Caco-2 (cell line): ENCODE results near the gene SERPINH1. TPM values are rescaled to one million over a fixed set of nuclear protein-coding genes. Genes with fewer than 3 reads are reported as not detected.

Experiments
- BruUV-seq: library from RNA; stranded (reverse); fragments of 400-500 nt; replicated peaks from 2 replicates; lab custom pipeline; 2021; lab: Mats Ljungman, UMichigan
- CTCF ChIA-PET: fragments of 300-600 bp; sonication (Branson Sonifier 250); formaldehyde crosslinking; loops from one replicate; lab custom pipeline; 2022; ENCODE audit warnings: antibody characterized with exemption; lab: Charles Lee
- POLR2A ChIA-PET: fragments of 300-600 bp; sonication (Branson Sonifier 250); formaldehyde crosslinking; loops from one replicate; lab custom pipeline; 2022; ENCODE audit warnings: antibody characterized with exemption; lab: Charles Lee
- DNase-seq, 2 experiments: peaks; one replicate each; pipeline versions ENCODE4 v3.0.0 to v3.0.0-alpha.2; 2020 to 2022
- H3K27me3 ChIP-seq: replicated peaks from 2 replicates; pipeline ENCODE4 v1.6.0; 2011; ENCODE audit warnings: low read length; ENCODE audit not compliant: control insufficient read depth, insufficient read depth
- H3K36me3 ChIP-seq: 2 replicates; pipeline ENCODE4 v1.5.1; 2011; ENCODE audit warnings: low read length; ENCODE audit not compliant: control insufficient read depth, insufficient read depth
- H3K4me1 ChIP-seq: fragments of 250-450 bp; sonication (Bioruptor Pico); 2 replicates; pipeline ENCODE4 v1.5.1; 2020; ENCODE audit warnings: mild to moderate bottlenecking
- H3K4me3 ChIP-seq: 2 replicates; pipeline ENCODE4 v1.5.1; 2011; ENCODE audit warnings: low read depth, mild to moderate bottlenecking, control low read depth, low read length
- H3K9me3 ChIP-seq: fragments of 250-450 bp; sonication (Bioruptor Pico); 2 replicates; pipeline ENCODE4 v1.5.1; 2020; ENCODE audit warnings: mild to moderate bottlenecking, moderate library complexity
- H3K27ac Mint-ChIP-seq: one replicate; pipeline ENCODE4 v1.8.0; 2022; ENCODE audit warnings: mixed read lengths; ENCODE audit not compliant: unreplicated experiment
- H3K27me3 Mint-ChIP-seq: one replicate; pipeline ENCODE4 v1.8.0; 2022; ENCODE audit warnings: mixed read lengths; ENCODE audit not compliant: insufficient read depth, unreplicated experiment
- H3K36me3 Mint-ChIP-seq: one replicate; pipeline ENCODE4 v1.8.0; 2022; ENCODE audit warnings: mild to moderate bottlenecking, mixed read lengths; ENCODE audit not compliant: insufficient read depth, unreplicated experiment
- H3K4me1 Mint-ChIP-seq: one replicate; pipeline ENCODE4 v1.8.0; 2022; ENCODE audit warnings: low read depth, mixed read lengths; ENCODE audit not compliant: unreplicated experiment
- H3K4me3 Mint-ChIP-seq: one replicate; pipeline ENCODE4 v1.8.0; 2022; ENCODE audit warnings: mild to moderate bottlenecking, moderate library complexity, mixed read lengths; ENCODE audit not compliant: unreplicated experiment
- H3K9me3 Mint-ChIP-seq: one replicate; pipeline ENCODE4 v1.8.0; 2022; ENCODE audit warnings: mixed read lengths; ENCODE audit not compliant: unreplicated experiment
- intact Hi-C: fragments of 100-400 bp; cut with micrococcal nuclease; formaldehyde crosslinking; loops from one replicate; pipeline ENCODE4 v1.10.0; 2022; ENCODE audit not compliant: unreplicated experiment
- total RNA-seq: library from RNA; stranded (reverse); gene quantifications from 2 replicates; pipeline ENCODE4 v1.2.3, GENCODE V29; 2022
- TF ChIP-seq, protein P1 (sequence below), 2 experiments: fragments of 200-600 bp in 1 of 2; IDR thresholded peaks; 1 replicate in 1 of 2; 2 replicates in 1 of 2; pipeline versions ENCODE4 v1.5.1 to v1.8.0; 2011 to 2022; ENCODE audit warnings: antibody characterized with exemption in 1 of 2, control low read depth in 1 of 2, inconsistent platforms in 1 of 2, low read depth in 1 of 2, low read length in 1 of 2, mild to moderate bottlenecking in 1 of 2, moderate library complexity in 1 of 2; ENCODE audit not compliant: insufficient read depth in 1 of 2, severe bottlenecking in 1 of 2, unreplicated experiment in 1 of 2

The SERPINH1 gene
- total RNA-seq, 1 experiment from 2014 or later: 481 TPM

DNA sequence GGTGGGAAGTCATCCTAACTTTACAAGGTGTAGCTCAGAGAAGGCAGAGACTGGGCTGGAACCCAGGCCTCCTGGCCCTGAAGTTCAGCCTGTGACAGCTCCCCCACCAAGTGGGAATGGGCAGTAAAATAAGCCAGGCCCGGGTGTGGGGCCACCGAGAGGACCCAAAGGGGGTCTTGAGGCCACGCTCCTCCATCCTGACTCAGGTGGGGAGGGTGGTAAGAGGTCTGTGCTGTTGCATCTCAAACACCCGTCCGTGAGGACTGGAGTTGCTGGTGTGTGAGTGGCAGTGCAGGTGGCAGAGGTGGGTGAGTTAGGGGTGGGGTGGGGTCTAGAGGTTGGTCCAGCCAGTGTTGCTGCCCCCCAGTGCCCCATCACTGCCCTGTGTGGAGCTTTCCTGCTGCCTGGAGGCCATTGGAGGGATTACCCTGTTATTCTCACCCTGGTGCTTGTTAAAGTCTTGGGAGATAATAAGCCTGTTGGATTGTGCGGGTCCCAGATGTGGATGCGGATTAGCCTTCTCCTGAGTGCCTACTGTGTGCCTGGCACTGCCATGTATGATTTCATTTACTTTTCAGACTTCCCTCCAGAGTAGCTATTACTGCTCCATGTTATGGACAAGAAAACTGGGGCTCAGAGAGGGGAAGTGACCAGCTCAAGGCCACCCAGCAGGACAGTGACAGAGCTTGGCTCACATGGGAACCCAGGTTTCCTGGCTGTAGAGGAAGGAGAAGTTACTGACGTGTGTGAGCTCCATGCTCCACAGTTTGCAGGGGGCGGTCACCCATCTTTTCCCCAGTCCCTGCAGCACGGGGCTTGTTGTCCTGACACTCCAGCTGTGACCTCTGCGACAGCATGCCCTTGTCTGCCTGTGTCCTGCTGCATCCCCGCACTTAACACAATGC is 12.9 kb downstream of the SERPINH1 start:
- Mint-ChIP-seq H3K27ac (peak overlapping the region; percentile 57), H3K9me3 (no peaks in the 10 kb centered on the region), H3K27me3 (no peaks in the 10 kb centered on the region), H3K36me3 (peaks cover 58% of the 10 kb centered on the region), H3K4me1 (peaks cover 15% of the 10 kb centered on the region), H3K4me3 (no peak overlapping the region)
- Histone ChIP-seq H3K36me3 (peaks cover 8% of the 10 kb centered on the region; the same call in 1 of the 2 replicates), H3K27me3 (no peaks in the 10 kb centered on the region), H3K9me3 (no peaks in the 10 kb centered on the region), H3K4me1 (peaks cover 10% of the 10 kb centered on the region), H3K4me3 (no peak overlapping the region)
- ChIA-PET POLR2A (interaction anchor here (0.5 to 2.1 kb wide), 5 partner anchors 9 to 195 kb away, joined by 3 to 9 read pairs (median 3); partner anchors contain the start of gene SERPINH1), CTCF (interaction anchor here (1.0 to 2.1 kb wide), 6 partner anchors 9 to 39 kb away, joined by 3 to 7 read pairs (median 5); no protein-coding TSS in a partner anchor)
- no TSS peak for BruUV-seq
- TF ChIP-seq, protein P1, sequence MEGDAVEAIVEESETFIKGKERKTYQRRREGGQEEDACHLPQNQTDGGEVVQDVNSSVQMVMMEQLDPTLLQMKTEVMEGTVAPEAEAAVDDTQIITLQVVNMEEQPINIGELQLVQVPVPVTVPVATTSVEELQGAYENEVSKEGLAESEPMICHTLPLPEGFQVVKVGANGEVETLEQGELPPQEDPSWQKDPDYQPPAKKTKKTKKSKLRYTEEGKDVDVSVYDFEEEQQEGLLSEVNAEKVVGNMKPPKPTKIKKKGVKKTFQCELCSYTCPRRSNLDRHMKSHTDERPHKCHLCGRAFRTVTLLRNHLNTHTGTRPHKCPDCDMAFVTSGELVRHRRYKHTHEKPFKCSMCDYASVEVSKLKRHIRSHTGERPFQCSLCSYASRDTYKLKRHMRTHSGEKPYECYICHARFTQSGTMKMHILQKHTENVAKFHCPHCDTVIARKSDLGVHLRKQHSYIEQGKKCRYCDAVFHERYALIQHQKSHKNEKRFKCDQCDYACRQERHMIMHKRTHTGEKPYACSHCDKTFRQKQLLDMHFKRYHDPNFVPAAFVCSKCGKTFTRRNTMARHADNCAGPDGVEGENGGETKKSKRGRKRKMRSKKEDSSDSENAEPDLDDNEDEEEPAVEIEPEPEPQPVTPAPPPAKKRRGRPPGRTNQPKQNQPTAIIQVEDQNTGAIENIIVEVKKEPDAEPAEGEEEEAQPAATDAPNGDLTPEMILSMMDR (IDR thresholded peaks at IDR 0.05; ENCODE audit: insufficient read depth in 1 of 2, low read depth in 1 of 2, low read length in 1 of 2, severe bottlenecking in 1 of 2, unreplicated experiment in 1 of 2): peak; percentile 32 to 33
- DNase-seq: no peak
- intact Hi-C loops: no loop called here

DNA sequence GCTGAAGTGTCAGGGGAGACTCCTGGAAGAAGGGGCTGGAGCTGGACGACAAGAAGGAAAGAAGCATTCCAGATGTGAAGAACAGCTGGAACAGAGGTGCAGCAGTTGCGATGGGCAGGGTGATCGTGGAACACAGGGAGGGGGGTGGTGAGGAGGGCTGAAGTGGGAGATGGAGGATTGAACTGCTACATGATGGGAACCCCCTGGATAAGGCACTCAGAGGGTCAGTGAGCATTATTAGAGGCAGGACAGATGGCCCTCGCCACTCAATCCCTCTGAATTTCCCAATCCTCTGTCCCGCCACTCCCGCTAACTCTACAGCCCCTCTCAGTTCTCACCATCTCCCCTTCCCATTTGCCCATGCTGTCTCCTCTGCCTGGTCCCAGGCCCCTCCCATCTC is 14.0 kb downstream of the SERPINH1 start:
- H3K4me1 ChIP-seq: peaks cover 10% of the 10 kb centered on the region
- H3K36me3 Mint-ChIP-seq: peaks cover 47% of the 10 kb centered on the region
- H3K27ac Mint-ChIP-seq: peak overlapping the region; percentile 57
- no TSS peak for BruUV-seq
- POLR2A ChIA-PET: interaction anchor here (0.7 to 2.1 kb wide), 3 partner anchors 8 to 965 kb away, joined by 4 to 9 read pairs (median 4); no protein-coding TSS in a partner anchor
- H3K36me3 ChIP-seq: peaks cover 8% of the 10 kb centered on the region; the same call in 1 of the 2 replicates
- H3K9me3 Mint-ChIP-seq: no peaks in the 10 kb centered on the region
- peaks cover 15% of the 10 kb centered on the region for H3K4me1 Mint-ChIP-seq
- CTCF ChIA-PET: interaction anchor here (1.1 to 2.1 kb wide), 3 partner anchors 13 to 122 kb away, joined by 3 to 7 read pairs (median 6); no protein-coding TSS in a partner anchor
- TF ChIP-seq, protein P1 (IDR thresholded peaks at IDR 0.05; ENCODE audit: insufficient read depth in 1 of 2, low read depth in 1 of 2, low read length in 1 of 2, severe bottlenecking in 1 of 2, unreplicated experiment in 1 of 2): no peak
- H3K27me3 ChIP-seq: no peaks in the 10 kb centered on the region
- H3K27me3 Mint-ChIP-seq: no peaks in the 10 kb centered on the region
- H3K4me3 ChIP-seq: no peak overlapping the region
- H3K4me3 Mint-ChIP-seq: no peak overlapping the region
- H3K9me3 ChIP-seq: no peaks in the 10 kb centered on the region
- intact Hi-C loops: loop anchor here (1.0 kb wide), 1 partner anchor 29 kb away; no protein-coding TSS in a partner anchor
- DNase-seq: no peak

DNA sequence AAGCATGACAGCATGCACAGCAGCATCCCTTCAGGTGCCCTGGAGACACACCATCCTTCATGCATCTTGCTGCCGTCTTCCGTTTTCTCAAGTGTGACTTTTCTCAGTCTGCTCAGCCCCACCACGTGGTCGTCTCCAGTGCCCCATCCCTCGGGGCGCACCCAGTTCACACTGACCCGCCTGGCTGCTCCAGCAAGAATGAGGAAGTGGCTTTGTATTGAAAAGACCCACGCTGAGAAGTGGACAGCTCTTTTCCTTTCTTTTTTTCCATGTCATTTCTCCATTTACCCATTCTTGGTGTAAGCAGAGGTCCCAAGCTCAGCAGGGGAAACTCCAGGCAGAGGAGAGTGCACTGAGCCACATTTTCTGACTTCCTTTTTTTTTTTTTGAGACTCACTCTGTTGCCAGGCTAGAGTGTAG is 14.5 kb downstream of the SERPINH1 start:
- Histone ChIP-seq H3K36me3 (peaks cover 4% of the 10 kb centered on the region; the same call in 1 of the 2 replicates), H3K4me1 (peaks cover 10% of the 10 kb centered on the region), H3K27me3 (no peaks in the 10 kb centered on the region), H3K4me3 (no peak overlapping the region), H3K9me3 (no peaks in the 10 kb centered on the region)
- H3K36me3 Mint-ChIP-seq: peaks cover 44% of the 10 kb centered on the region
- peak overlapping the region; percentile 57 for H3K27ac Mint-ChIP-seq
- peak; percentile 81 to 89 for DNase-seq
- CTCF ChIA-PET: interaction anchor here (1.1 to 1.2 kb wide), 2 partner anchors 23 to 122 kb away, joined by 3 to 6 read pairs; no protein-coding TSS in a partner anchor
- peaks cover 15% of the 10 kb centered on the region for H3K4me1 Mint-ChIP-seq
- BruUV-seq: no TSS peak
- H3K4me3 Mint-ChIP-seq: peak overlapping the region; percentile 6
- intact Hi-C loops: loop anchor here (1.0 kb wide), 1 partner anchor 29 kb away; no protein-coding TSS in a partner anchor
- H3K27me3 Mint-ChIP-seq: no peaks in the 10 kb centered on the region
- POLR2A ChIA-PET: interaction anchor here (0.7 to 2.1 kb wide), 3 partner anchors 8 to 964 kb away, joined by 4 to 9 read pairs (median 4); no protein-coding TSS in a partner anchor
- no peaks in the 10 kb centered on the region for H3K9me3 Mint-ChIP-seq
- TF ChIP-seq, protein P1 (IDR thresholded peaks at IDR 0.05; ENCODE audit: insufficient read depth in 1 of 2, low read depth in 1 of 2, low read length in 1 of 2, severe bottlenecking in 1 of 2, unreplicated experiment in 1 of 2): no peak
